Dedifferentiated amniotic fluid mesenchymal stem cell (primary cell): ENCODE measurements around the gene GON4L.
A peak's percentile ranks its signal among the peaks of the same experiment; 100 is the strongest.
"Not testable (repeated sequence)": the region's sequence is repeated elsewhere in the genome, so short reads cannot be mapped to it uniquely, and the experiment has no call there.

ENCODE experiments used
- DNase-seq: peaks from one replicate; pipeline ENCODE4 v3.0.0-alpha.2; 2016; ENCODE audit errors: extremely low spot score

Gene GON4L

GRCh38 chr1:155745284-155746228 is 111.5 kb downstream of the GON4L start:
- peak; percentile 98 for DNase-seq

- no peak for DNase-seq
These were observed 112.2 kb downstream of the GON4L start for GRCh38 chr1:155744711-155745283.

- no peak for DNase-seq
These were observed 115.1 kb downstream of the GON4L start for GRCh38 chr1:155741908-155742307.

GRCh38 chr1:155740995-155741394 is 116.0 kb downstream of the GON4L start:
- no peak for DNase-seq

- peak; percentile 40 for DNase-seq
These were observed 127.7 kb downstream of the GON4L start for GRCh38 chr1:155729031-155729898.

- no peak for DNase-seq
These were observed 131.9 kb downstream of the GON4L start for GRCh38 chr1:155725142-155725541.

GRCh38 chr1:155719703-155720102 is 137.3 kb downstream of the GON4L start:
- DNase-seq, result no peak

GRCh38 chr1:155718524-155719115 is 138.4 kb downstream of the GON4L start:
- not testable (repeated sequence) for DNase-seq

GRCh38 chr1:155717041-155717440 is 140.0 kb downstream of the GON4L start:
- DNase-seq, result no peak

- no peak for DNase-seq
These were observed 141.2 kb downstream of the GON4L start for GRCh38 chr1:155715777-155716176.

GRCh38 chr1:155715056-155715455 is 142.0 kb downstream of the GON4L start:
- DNase-seq, result not testable (repeated sequence)

GRCh38 chr1:155713075-155713474 is 143.9 kb downstream of the GON4L start:
- DNase-seq, result no peak

GRCh38 chr1:155712636-155713035 is 144.4 kb downstream of the GON4L start:
- DNase-seq, result not testable (repeated sequence)

- DNase-seq, result not testable (repeated sequence)
These were observed 145.6 kb downstream of the GON4L start for GRCh38 chr1:155711457-155711856.

GRCh38 chr1:155709391-155709790 is 147.6 kb downstream of the GON4L start:
- no peak for DNase-seq

- DNase-seq, result peak; percentile 19
These were observed 150.9 kb downstream of the GON4L start for GRCh38 chr1:155706139-155706538.

- DNase-seq, result not testable (repeated sequence)
These were observed 152.6 kb downstream of the GON4L start for GRCh38 chr1:155704414-155704813.

GRCh38 chr1:155703216-155703615 is 153.8 kb downstream of the GON4L start:
- no peak for DNase-seq

GRCh38 chr1:155701675-155702074 is 155.3 kb downstream of the GON4L start:
- not testable (repeated sequence) for DNase-seq
